WTC11 (cell line): Measurements from ENCODE around the gene ELP5. TPM values are rescaled to one million over a fixed set of nuclear protein-coding genes. Genes with fewer than 3 reads are reported as not detected.

ENCODE experiments used
- AFF4 ChIP-seq: sonication (generic); formaldehyde crosslinking; IDR thresholded peaks from 2 replicates; pipeline ENCODE4 v1.8.1; 2023; ENCODE audit warnings: mild to moderate bottlenecking, missing genetic modification reagents, borderline replicate concordance
- ATF2 ChIP-seq: sonication (generic); formaldehyde crosslinking; IDR thresholded peaks from 2 replicates; pipeline ENCODE4 v1.8.1; 2022; ENCODE audit warnings: low read depth, missing genetic modification reagents, borderline replicate concordance
- CTCF ChIP-seq: fragments of 200-600 bp; IDR thresholded peaks from 2 replicates; pipeline ENCODE4 v1.8.0; 2022; ENCODE audit warnings: antibody characterized with exemption
- FOXP1 ChIP-seq: sonication (generic); formaldehyde crosslinking; IDR thresholded peaks from 2 replicates; pipeline ENCODE4 v1.8.0; 2022; ENCODE audit warnings: missing genetic modification reagents, mild to moderate bottlenecking, moderate library complexity, borderline replicate concordance
- FOXP4 ChIP-seq: sonication (generic); formaldehyde crosslinking; IDR thresholded peaks from 2 replicates; pipeline ENCODE4 v1.8.0; 2022; ENCODE audit warnings: mild to moderate bottlenecking, missing genetic modification reagents
- GRHL2 ChIP-seq: fragments of 250-450 bp; sonication (Bioruptor Pico); IDR thresholded peaks from 2 replicates; pipeline ENCODE4 v1.8.0; 2022; ENCODE audit warnings: mild to moderate bottlenecking, moderate library complexity; ENCODE audit not compliant: insufficient replicate concordance, severe bottlenecking
- GTF2I ChIP-seq: fragments of 250-450 bp; sonication (Bioruptor Pico); conservative IDR thresholded peaks from 2 replicates; pipeline ENCODE4 v1.4.0; 2021; ENCODE audit warnings: mild to moderate bottlenecking
- IRF1 ChIP-seq: sonication (generic); formaldehyde crosslinking; IDR thresholded peaks from 2 replicates; pipeline ENCODE4 v1.8.0; 2023; ENCODE audit warnings: missing genetic modification reagents
- JAZF1 ChIP-seq: fragments of 250-450 bp; sonication (Bioruptor Pico); IDR thresholded peaks from 2 replicates; pipeline ENCODE4 v1.9.0; 2021; ENCODE audit warnings: moderate library complexity, mild to moderate bottlenecking, inconsistent platforms
- MXD4 ChIP-seq: fragments of 250-450 bp; sonication (Bioruptor Pico); IDR thresholded peaks from 2 replicates; pipeline ENCODE4 v1.8.0; 2021; ENCODE audit warnings: mild to moderate bottlenecking, moderate library complexity, borderline replicate concordance
- NFYB ChIP-seq: sonication (generic); formaldehyde crosslinking; conservative IDR thresholded peaks from 2 replicates; pipeline ENCODE4 v1.8.0; 2022; ENCODE audit warnings: low read depth, missing genetic modification reagents
- NR3C1 ChIP-seq: sonication (generic); formaldehyde crosslinking; conservative IDR thresholded peaks from 2 replicates; pipeline ENCODE4 v1.8.1; 2023; ENCODE audit warnings: low read depth, mild to moderate bottlenecking, missing genetic modification reagents
- RORB ChIP-seq: fragments of 250-450 bp; sonication (Bioruptor Pico); IDR thresholded peaks from 2 replicates; pipeline ENCODE4 v1.9.0; 2021; ENCODE audit warnings: mild to moderate bottlenecking
- USF2 ChIP-seq: sonication (generic); formaldehyde crosslinking; IDR thresholded peaks from 2 replicates; pipeline ENCODE4 v1.8.1; 2023; ENCODE audit warnings: mild to moderate bottlenecking, missing genetic modification reagents, moderate library complexity
- ZBTB21 ChIP-seq: sonication (generic); formaldehyde crosslinking; IDR thresholded peaks from 2 replicates; pipeline ENCODE4 v1.8.1; 2023; ENCODE audit warnings: mild to moderate bottlenecking, missing genetic modification reagents, borderline replicate concordance
- ZBTB43 ChIP-seq: sonication (generic); formaldehyde crosslinking; IDR thresholded peaks from 2 replicates; pipeline ENCODE4 v1.8.1; 2023; ENCODE audit warnings: mild to moderate bottlenecking, missing genetic modification reagents
- ZNF281 ChIP-seq: sonication (generic); formaldehyde crosslinking; IDR thresholded peaks from 2 replicates; pipeline ENCODE4 v1.8.0; 2023; ENCODE audit warnings: mild to moderate bottlenecking, missing genetic modification reagents
- ZNF416 ChIP-seq: fragments of 250-450 bp; sonication (Bioruptor Pico); IDR thresholded peaks from 2 replicates; pipeline ENCODE4 v1.9.0; 2021; ENCODE audit warnings: mild to moderate bottlenecking, inconsistent platforms
- ZNF423 ChIP-seq: fragments of 250-450 bp; sonication (Bioruptor Pico); IDR thresholded peaks from 2 replicates; pipeline ENCODE4 v2.1.2; 2022; ENCODE audit warnings: mild to moderate bottlenecking, moderate library complexity
- ZNF512 ChIP-seq: sonication (generic); formaldehyde crosslinking; IDR thresholded peaks from 2 replicates; pipeline ENCODE4 v1.8.1; 2022; ENCODE audit warnings: missing genetic modification reagents, borderline replicate concordance
- total RNA-seq: library from RNA; stranded (reverse); gene quantifications from 3 replicates; pipeline ENCODE4 v1.2.3, GENCODE V29; 2021

The ELP5 gene
- total RNA-seq, 1 experiment from 2014 or later, result 101 TPM

- TF ChIP-seq USF2 (0 out of 2 replicates have a peak, but pooled peaks have one; percentile 7), ZNF416 (no peak), AFF4 (CRISPR knock-in tag) (no peak; the same call in 1 of the 2 replicates), NFYB (CRISPR knock-in tag) (no peak), FOXP1 (CRISPR knock-in tag) (peak; percentile 88; the same call in 1 of the 2 replicates), CTCF (no peak), FOXP4 (CRISPR knock-in tag) (0 out of 2 replicates have a peak, but pooled peaks have one; percentile 34), ATF2 (no peak), JAZF1 (CRISPR knock-in tag) (no peak), MXD4 (CRISPR knock-in tag) (no peak), GRHL2 (no peak), IRF1 (CRISPR knock-in tag) (no peak), ZNF423 (CRISPR knock-in tag) (no peak), ZNF512 (CRISPR knock-in tag) (no peak), ZBTB43 (CRISPR knock-in tag) (0 out of 2 replicates have a peak, but pooled peaks have one; percentile 32), RORB (CRISPR knock-in tag) (no peak), ZBTB21 (peak; percentile 58), ZNF281 (CRISPR knock-in tag) (no peak), NR3C1 (CRISPR knock-in tag) (no peak; the same call in 1 of the 2 replicates), GTF2I (CRISPR knock-in tag) (no peak)
These were observed at the start of gene ELP5 (continued) for GRCh38 chr17:7252176-7253043.
